Measurements from ENCODE around the gene CSNK1G1.
"Not testable (repeated sequence)": the region's sequence is repeated elsewhere in the genome, so short reads cannot be mapped to it uniquely, and the experiment has no call there.

The CSNK1G1 gene

DNA sequence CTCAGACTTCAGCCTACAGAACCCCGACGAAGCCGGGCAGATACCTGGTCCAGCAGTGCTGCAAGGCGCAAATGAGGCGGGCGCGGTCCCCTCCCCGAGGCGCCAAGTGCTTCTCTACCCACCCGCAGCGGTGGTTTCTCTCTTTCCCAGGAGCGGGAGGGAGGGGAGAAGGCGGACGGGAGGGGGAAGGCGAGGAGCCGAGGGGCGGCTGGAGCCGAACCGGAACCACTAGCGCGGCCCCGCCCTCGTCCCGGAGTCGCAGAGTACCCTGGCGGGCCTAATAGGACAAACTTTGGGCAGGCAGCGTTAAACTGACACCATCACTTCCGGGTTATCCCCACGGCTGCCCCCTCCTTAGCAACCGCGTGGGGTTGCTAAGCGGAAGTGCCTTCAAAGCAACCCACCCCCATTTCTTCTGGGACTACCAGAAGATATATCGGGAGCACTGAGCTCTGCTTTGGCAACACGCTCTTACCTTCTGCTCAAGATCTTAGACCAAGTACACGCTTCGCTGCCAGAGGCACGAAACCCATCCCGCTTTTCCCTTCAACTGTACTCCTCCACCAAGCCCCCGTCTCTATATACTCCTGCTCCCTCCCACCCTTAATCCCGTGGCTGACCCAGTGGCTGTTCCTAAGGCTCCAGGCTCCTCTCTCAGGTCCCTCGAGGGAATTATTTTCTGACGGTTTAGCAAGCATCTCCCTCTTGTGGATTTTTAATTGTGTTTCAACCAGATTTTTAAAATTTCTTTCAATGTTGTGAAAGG, at the start of gene CSNK1G1:
TSS of gene CSNK1G1 (minus strand) at position 230 of the 766 bp plus-strand sequence. CDS start 55,674 bp downstream, outside the sequence.
- Histone ChIP-seq H4K20me1 (0 out of 2 replicates have a peak, but pooled peaks cover 6% of the 10 kb centered on the region), H3K27ac (peak within 1 kb of the TSS; percentile 78), H3K9me3 (no peaks in the 10 kb centered on the region), H3K4me3 (peak within 1 kb of the TSS; percentile 93), H3K4me1 (peaks cover 23% of the 10 kb centered on the region), H3K9ac (peak within 1 kb of the TSS; percentile 90), H3K36me3 (peaks cover 22% of the 10 kb centered on the region; the same call in 1 of the 2 replicates), H3K27me3 (no peaks in the 10 kb centered on the region), H3K4me2 (peak within 1 kb of the TSS; percentile 87)
- no peak for TF ChIP-seq Cebpa-rat (IDR thresholded peaks at IDR 0.05)

DNA sequence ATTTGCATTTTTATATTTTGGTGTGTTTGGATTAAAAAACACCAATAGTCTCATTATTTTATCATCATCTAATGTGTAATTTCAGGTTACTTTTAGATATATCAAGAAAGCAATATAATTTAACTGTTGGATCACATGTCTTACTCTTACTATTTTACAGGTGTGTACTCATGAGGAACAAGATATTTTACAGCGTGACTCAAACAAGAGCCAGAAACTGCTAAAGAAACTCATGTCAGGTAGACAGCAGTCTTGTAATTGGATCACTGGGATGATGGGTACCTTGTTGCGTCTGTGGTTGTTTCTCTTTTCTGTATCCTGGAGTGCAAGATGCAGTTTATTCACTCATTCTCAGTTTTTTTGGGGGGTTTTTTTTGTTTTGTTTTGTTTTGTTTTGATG, 44.6 kb upstream of the CSNK1G1 start:
- no peak for TF ChIP-seq Cebpa-rat (IDR thresholded peaks at IDR 0.05)
- no peaks in the 10 kb centered on the region for H3K4me1 ChIP-seq
- H3K9ac ChIP-seq, result no peak overlapping the region
- no peak overlapping the region for H3K4me3 ChIP-seq
- no peaks in the 10 kb centered on the region for H3K9me3 ChIP-seq
- H3K36me3 ChIP-seq, result peaks cover 90% of the 10 kb centered on the region
- no peaks in the 10 kb centered on the region for H4K20me1 ChIP-seq
- H3K27ac ChIP-seq, result no peak overlapping the region
- H3K4me2 ChIP-seq, result no peak overlapping the region
- no peaks in the 10 kb centered on the region for H3K27me3 ChIP-seq

DNA sequence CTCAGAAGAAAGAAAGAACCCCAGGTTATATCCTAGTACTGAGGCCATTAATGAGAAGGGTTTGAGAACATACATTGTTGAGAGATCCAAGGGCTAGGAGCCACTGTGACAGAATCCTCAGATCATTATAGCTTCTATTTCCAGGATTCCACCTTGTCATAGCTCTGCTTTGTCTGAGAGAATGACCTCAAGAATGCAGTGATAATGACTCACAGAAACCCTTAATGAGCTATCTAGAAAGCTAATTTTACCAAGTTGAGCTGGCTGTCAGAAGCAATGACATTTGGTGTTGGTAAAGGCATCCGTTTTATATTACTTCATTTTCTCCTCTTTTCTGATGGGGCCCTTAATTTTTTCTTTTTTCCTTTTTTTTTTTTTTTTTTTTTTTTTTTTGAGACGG, 42.6 kb upstream of the CSNK1G1 start:
- Histone ChIP-seq H4K20me1 (no peaks in the 10 kb centered on the region), H3K27ac (no peak overlapping the region), H3K36me3 (peaks cover 93% of the 10 kb centered on the region), H3K4me2 (no peak overlapping the region), H3K4me1 (no peaks in the 10 kb centered on the region), H3K9me3 (no peaks in the 10 kb centered on the region), H3K4me3 (no peak overlapping the region), H3K27me3 (no peaks in the 10 kb centered on the region), H3K9ac (no peak overlapping the region)
- TF ChIP-seq Cebpa-rat (IDR thresholded peaks at IDR 0.05), result no peak

DNA sequence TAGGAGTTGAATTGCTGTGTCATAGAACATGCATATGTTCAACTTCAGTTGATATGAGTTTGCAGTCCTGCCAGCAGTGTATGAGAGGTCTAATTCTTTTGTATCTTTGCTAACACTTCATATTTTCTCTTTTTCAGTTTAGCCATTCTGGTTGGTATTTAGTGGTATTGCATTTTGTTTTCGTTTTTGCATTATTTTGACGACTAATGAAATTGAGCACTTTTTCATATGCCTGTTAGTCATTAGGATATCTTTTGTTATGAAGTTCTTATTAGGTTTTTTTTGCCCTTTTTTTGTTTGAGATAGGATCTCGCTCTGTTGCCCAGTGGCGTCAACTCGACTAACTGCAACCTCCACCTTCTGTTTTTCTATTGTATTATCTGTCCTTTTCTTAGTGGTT, 40.8 kb upstream of the CSNK1G1 start:
- Histone ChIP-seq H3K27ac (no peak overlapping the region), H3K4me1 (peaks cover 4% of the 10 kb centered on the region; the same call in 1 of the 2 replicates), H4K20me1 (no peaks in the 10 kb centered on the region), H3K4me2 (no peak overlapping the region), H3K27me3 (no peaks in the 10 kb centered on the region), H3K9me3 (no peaks in the 10 kb centered on the region), H3K36me3 (peaks cover 83% of the 10 kb centered on the region), H3K4me3 (no peak overlapping the region), H3K9ac (no peak overlapping the region)
- TF ChIP-seq Cebpa-rat (IDR thresholded peaks at IDR 0.05), result no peak

DNA sequence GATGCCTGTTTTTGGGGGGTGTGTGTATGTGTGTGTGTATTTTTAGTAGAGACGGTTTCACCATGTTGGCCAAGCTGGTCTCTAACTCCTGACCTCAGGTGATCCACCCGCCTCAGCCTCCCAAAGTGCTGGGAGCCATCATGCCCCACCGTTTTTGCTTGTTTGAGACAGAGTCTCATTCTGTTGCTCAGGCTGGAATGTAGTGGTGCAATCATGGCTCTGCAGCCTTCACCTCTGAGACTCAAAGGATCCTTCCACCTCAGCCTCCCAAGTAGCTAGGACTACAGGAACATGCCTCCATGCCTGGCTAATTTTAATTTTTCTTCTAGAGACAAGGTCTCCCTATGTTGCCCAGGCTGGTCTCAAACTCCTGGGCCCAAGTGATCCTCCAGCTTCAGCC, 36.5 kb upstream of the CSNK1G1 start:
- not testable (repeated sequence) for H3K27ac ChIP-seq, H3K27me3 ChIP-seq, H3K4me2 ChIP-seq, H3K4me3 ChIP-seq, H3K9ac ChIP-seq, H4K20me1 ChIP-seq, H3K9me3 ChIP-seq
- H3K4me1 ChIP-seq, result peaks cover 37% of the 10 kb centered on the region
- H3K36me3 ChIP-seq, result peaks cover 44% of the 10 kb centered on the region

DNA sequence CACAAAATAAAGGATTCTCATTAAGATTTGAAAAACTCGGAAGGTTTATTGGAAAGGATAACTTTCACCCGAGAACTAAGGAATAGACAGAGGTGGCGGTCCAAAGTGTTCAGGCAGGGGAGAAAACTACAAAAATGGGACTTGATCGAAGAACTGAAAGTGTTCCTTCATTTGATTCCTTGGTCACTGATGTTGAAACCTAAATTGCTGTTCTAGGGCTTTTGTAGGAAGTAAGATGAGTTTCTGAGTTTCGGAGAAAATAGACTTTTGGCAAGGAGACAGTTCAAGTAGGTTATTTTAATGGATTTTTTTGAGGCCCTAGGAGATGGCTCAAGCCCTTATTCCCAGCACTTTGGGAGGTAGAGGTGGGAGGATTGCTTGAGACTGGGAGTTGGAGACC, 33.1 kb upstream of the CSNK1G1 start:
- Histone ChIP-seq H3K4me2 (peak overlapping the region; percentile 67), H3K27me3 (no peaks in the 10 kb centered on the region), H3K36me3 (peaks cover 10% of the 10 kb centered on the region; the same call in 1 of the 2 replicates), H3K9ac (no peak overlapping the region), H3K4me3 (no peak overlapping the region), H3K9me3 (no peaks in the 10 kb centered on the region), H4K20me1 (no peaks in the 10 kb centered on the region), H3K27ac (no peak overlapping the region), H3K4me1 (peaks cover 46% of the 10 kb centered on the region)
- TF ChIP-seq Cebpa-rat (IDR thresholded peaks at IDR 0.05), result no peak

DNA sequence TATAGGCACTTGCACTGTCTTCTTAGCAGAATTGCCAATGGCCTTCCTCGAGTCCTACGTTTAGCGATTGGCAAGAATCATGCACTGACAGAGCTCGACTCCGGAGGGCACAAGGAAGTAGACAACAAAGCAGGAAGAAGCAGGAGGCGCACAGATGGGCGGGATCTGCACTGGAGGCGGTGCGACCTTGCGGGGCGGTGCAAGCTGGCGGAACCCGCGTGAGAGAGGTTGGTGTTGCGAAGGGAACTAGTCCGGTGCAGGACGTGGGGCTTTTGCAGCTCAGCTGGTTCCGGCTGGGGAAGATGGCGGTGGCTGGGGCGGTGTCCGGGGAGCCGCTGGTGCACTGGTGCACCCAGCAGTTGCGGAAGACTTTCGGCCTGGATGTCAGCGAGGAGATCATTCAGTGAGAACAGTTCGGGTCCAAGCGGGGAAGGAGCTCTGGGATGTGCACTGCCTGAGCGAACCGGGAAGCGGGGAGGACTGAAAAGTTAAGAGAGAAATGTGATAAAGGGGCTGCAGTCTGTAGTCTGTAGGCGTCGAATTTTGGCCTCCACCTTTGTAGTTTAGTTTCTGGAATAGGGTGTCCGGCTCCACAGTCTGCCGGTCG, 31.7 kb upstream of the CSNK1G1 start, which contains the start of gene TRIP4:
TSS of gene TRIP4 (plus strand) at position 275 of the 607 bp plus-strand sequence. CDS start at position 303, 28 bp downstream.
- Histone ChIP-seq H3K4me2 (peak within 1 kb of the TSS; percentile 67), H3K9me3 (no peaks in the 10 kb centered on the region), H3K4me3 (peak within 1 kb of the TSS; percentile 80), H3K4me1 (peaks cover 46% of the 10 kb centered on the region), H3K27ac (peak within 1 kb of the TSS; percentile 71), H3K9ac (peak within 1 kb of the TSS; percentile 72), H4K20me1 (no peaks in the 10 kb centered on the region), H3K27me3 (no peaks in the 10 kb centered on the region), H3K36me3 (peaks cover 4% of the 10 kb centered on the region; the same call in 1 of the 2 replicates)
- no peak for TF ChIP-seq Cebpa-rat (IDR thresholded peaks at IDR 0.05)

DNA sequence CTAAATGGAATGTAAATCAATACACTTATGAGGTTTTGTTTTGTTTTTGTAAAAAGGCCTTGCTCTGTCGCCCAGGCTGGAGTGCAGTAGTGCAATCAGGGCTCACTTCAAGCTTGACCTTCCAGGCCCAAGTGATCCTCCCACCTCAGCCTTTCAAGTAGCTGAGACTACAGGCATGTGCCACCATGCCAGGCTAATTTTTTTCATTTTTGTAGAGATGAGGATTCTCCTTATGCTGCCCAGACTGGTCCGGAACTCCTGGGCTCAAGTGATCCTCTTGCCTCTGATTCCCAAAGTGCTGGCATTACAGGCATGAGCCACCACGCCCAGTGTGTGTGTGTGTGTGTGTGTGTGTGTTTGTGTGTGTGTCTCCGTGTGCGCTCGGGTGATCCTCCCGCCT, 30.3 kb upstream of the CSNK1G1 start:
- Histone ChIP-seq H3K9ac (no peak overlapping the region), H3K27me3 (no peaks in the 10 kb centered on the region), H3K36me3 (no peaks in the 10 kb centered on the region), H3K4me1 (peaks cover 46% of the 10 kb centered on the region), H4K20me1 (no peaks in the 10 kb centered on the region), H3K9me3 (no peaks in the 10 kb centered on the region), H3K4me2 (no peak overlapping the region), H3K27ac (no peak overlapping the region), H3K4me3 (no peak overlapping the region)
- no peak for TF ChIP-seq Cebpa-rat (IDR thresholded peaks at IDR 0.05)

DNA sequence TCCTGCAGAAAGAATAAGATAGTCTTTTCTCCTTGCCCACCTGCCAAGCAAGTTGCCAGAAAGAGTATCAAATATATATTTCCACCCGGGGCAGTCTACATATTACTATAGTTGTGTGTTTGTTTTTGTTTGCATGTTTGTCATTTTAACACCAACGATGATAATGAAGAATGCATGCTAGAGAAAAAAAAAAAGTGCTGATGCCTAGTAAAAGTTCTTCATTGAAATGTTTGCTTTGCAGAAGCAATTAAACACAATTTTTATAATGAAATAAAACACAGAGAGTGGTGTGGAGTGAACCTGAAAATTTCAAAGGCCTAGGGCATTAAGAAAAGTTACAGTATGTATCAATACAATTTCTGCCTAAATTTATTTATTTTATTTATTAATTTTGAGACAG, 27.8 kb upstream of the CSNK1G1 start:
- Histone ChIP-seq H4K20me1 (peaks cover 5% of the 10 kb centered on the region; the same call in 1 of the 2 replicates), H3K9me3 (no peaks in the 10 kb centered on the region), H3K36me3 (peaks cover 4% of the 10 kb centered on the region; the same call in 1 of the 2 replicates), H3K27me3 (no peaks in the 10 kb centered on the region), H3K9ac (no peak overlapping the region), H3K4me1 (peaks cover 43% of the 10 kb centered on the region), H3K4me2 (no peak overlapping the region), H3K27ac (no peak overlapping the region), H3K4me3 (no peak overlapping the region)
- no peak for TF ChIP-seq Cebpa-rat (IDR thresholded peaks at IDR 0.05)

All from BLaER1 (cell line).